ENCODE data around the gene LIN7C. TPM values are rescaled to one million over a fixed set of nuclear protein-coding genes. Genes with fewer than 3 reads are reported as not detected.

Gene LIN7C
- total and polyA plus RNA-seq, 2 experiments from 2014 or later: 13.1 to 18.8 TPM

DNA sequence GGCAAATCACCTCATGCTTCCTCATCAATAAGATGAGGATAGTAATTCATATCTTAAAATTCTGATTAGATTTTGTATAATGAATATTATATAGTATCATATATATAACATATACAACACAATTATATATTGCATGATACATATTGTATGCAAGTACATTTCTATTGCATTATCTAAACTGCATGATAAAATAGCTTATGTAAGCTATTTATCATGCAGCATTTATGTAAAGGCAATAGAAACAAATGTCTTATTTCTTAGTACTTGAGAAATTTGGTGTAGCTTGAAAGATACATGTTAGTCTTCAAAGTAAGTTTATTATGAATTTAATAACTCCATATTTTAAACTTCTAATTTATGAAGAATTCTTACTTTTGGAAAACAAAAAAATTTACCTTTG, 5.5 kb downstream of the LIN7C start:
- Histone ChIP-seq H3K4me1 (ENCODE audit: low read depth) (peaks cover 8% of the 10 kb centered on the region), H3K27ac (no peak overlapping the region), H3K9me3 (ENCODE audit: low read depth) (no peaks in the 10 kb centered on the region), H3K36me3 (peaks cover 25% of the 10 kb centered on the region), H3K27me3 (no peaks in the 10 kb centered on the region), H3K4me3 (no peak overlapping the region)
- DNase-seq (ENCODE audit: low read depth in 1 of 2, low spot score in 1 of 2): no peak
- TF ChIP-seq, protein P1, sequence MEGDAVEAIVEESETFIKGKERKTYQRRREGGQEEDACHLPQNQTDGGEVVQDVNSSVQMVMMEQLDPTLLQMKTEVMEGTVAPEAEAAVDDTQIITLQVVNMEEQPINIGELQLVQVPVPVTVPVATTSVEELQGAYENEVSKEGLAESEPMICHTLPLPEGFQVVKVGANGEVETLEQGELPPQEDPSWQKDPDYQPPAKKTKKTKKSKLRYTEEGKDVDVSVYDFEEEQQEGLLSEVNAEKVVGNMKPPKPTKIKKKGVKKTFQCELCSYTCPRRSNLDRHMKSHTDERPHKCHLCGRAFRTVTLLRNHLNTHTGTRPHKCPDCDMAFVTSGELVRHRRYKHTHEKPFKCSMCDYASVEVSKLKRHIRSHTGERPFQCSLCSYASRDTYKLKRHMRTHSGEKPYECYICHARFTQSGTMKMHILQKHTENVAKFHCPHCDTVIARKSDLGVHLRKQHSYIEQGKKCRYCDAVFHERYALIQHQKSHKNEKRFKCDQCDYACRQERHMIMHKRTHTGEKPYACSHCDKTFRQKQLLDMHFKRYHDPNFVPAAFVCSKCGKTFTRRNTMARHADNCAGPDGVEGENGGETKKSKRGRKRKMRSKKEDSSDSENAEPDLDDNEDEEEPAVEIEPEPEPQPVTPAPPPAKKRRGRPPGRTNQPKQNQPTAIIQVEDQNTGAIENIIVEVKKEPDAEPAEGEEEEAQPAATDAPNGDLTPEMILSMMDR (IDR thresholded peaks at IDR 0.05; ENCODE audit: low read depth, low read length): no peak

DNA sequence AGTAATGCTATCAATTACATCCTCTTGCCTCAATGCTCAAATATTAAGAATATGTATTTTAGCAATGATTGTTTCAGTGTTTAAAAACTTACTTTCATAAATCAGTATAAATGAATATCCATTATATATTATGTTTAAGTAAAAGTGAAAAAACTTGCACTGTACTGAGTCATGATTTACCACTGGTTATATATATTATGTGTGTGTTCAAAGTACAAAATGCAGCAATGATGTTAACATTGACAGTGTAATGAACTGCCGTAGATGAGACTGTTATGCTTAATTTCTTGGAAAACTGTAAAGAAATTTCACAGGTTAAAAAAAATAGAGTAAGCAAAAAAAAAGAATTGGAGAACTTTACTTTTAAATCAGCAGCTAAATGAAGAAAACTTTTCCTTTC, 8.7 kb downstream of the LIN7C start:
- DNase-seq (ENCODE audit: low read depth in 1 of 2, low spot score in 1 of 2): no peak
- H3K36me3 ChIP-seq: peaks cover 35% of the 10 kb centered on the region

DNA sequence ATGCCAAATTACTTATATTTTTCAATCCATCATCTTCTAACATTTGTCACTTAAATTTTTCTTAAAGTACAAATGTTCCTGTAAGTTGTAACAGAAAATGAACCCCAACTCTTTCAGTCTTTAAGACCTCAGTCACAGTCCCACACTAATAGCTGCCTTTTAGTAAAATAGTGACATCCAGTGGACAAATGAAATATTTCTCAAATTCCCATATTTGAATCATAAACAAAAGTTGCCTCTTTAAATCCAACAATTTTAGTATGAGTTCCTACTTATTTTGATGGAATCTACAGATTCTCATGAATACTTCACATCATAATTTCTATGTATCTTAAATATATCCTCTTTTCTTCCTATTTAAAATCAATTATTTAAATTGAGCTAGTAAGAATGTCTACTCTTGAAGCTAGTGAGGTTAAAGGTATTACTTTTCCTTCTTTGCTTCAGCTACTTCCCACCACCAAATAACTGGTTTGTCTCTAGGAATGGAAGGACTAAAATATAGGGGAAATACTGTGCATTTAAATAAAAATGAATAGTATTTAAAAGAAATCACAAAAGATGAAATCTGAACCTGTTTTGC, 9.2 kb downstream of the LIN7C start:
- DNase-seq (ENCODE audit: low read depth in 1 of 2, low spot score in 1 of 2): peak; percentile 28 to 50
- TF ChIP-seq, protein P1 (IDR thresholded peaks at IDR 0.05; ENCODE audit: low read depth, low read length): peak; percentile 47
- Histone ChIP-seq H3K27ac (no peak overlapping the region), H3K4me3 (no peak overlapping the region), H3K36me3 (peaks cover 35% of the 10 kb centered on the region), H3K9me3 (ENCODE audit: low read depth) (no peaks in the 10 kb centered on the region), H3K27me3 (no peaks in the 10 kb centered on the region), H3K4me1 (ENCODE audit: low read depth) (no peaks in the 10 kb centered on the region)

More for the DNA sequence above, 8.7 kb downstream of the LIN7C start:
- H3K4me1 ChIP-seq (ENCODE audit: low read depth): no peaks in the 10 kb centered on the region
- H3K4me3 ChIP-seq: no peak overlapping the region
- no peaks in the 10 kb centered on the region for H3K27me3 ChIP-seq
- H3K27ac ChIP-seq: no peak overlapping the region
- TF ChIP-seq, protein P1 (IDR thresholded peaks at IDR 0.05; ENCODE audit: low read depth, low read length): no peak
- H3K9me3 ChIP-seq (ENCODE audit: low read depth): no peaks in the 10 kb centered on the region

DNA sequence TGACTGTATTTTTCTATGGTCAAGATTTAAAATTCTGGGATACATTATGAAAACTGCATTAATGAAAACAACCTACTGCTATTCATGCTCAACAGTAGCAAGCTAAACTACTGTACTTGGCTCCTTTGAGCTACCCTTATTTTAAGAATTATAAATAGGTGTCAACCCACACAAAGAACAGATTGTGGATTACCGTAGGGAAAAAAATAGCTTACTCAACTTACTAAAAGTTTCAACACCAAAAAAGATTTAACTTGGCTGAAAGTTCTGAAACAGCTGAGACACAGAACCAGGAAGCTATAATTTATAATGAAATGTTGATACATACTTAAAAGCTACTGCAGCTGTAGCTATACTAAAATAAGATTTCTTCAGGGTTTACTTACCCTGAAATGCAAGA, 10.1 kb downstream of the LIN7C start:
- no peak overlapping the region for H3K27ac ChIP-seq
- H3K27me3 ChIP-seq: no peaks in the 10 kb centered on the region
- peaks cover 40% of the 10 kb centered on the region for H3K36me3 ChIP-seq
- peak in 1 of 2 donors; percentile 32 for DNase-seq (ENCODE audit: low read depth in 1 of 2, low spot score in 1 of 2)
- no peaks in the 10 kb centered on the region for H3K9me3 ChIP-seq (ENCODE audit: low read depth)
- H3K4me1 ChIP-seq (ENCODE audit: low read depth): no peaks in the 10 kb centered on the region
- no peak overlapping the region for H3K4me3 ChIP-seq
- TF ChIP-seq, protein P1 (IDR thresholded peaks at IDR 0.05; ENCODE audit: low read depth, low read length): no peak

DNA sequence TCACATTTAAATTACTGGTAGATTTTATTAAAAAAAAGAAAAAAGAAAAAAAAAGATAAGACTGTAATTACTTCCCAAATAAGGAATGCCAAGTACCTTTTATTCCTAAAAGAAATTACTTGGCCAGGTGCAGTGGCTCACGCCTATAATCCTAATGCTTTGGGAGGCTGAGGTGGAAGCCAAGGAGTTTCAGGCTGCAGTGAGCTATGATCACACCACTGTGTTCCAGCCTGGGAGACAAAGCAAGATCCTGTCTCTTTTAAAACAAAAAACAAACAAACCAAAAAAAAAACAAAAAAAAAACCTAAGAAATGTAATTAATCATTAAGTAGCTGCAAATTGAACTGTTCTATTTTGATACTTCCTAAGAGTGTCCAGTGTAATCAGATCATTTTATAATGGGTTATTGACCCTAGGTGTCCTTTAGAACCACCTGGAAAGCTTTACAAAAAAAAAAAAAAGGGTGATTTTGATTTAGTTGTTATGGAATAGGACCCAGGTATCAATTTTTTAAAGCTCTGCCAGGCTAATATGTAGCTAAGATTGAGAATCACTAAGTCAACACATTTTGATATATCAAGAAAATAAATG, 10.8 kb downstream of the LIN7C start:
- no peaks in the 10 kb centered on the region for H3K4me1 ChIP-seq (ENCODE audit: low read depth)
- H3K36me3 ChIP-seq: peaks cover 38% of the 10 kb centered on the region
- TF ChIP-seq, protein P1 (IDR thresholded peaks at IDR 0.05; ENCODE audit: low read depth, low read length): no peak
- no peaks in the 10 kb centered on the region for H3K27me3 ChIP-seq
- no peak overlapping the region for H3K27ac ChIP-seq
- H3K9me3 ChIP-seq (ENCODE audit: low read depth): no peaks in the 10 kb centered on the region
- DNase-seq (ENCODE audit: low read depth in 1 of 2, low spot score in 1 of 2): no peak
- H3K4me3 ChIP-seq: no peak overlapping the region

Data from cardiac muscle cell (in vitro differentiated cells and primary cell).